ENCODE measurements around the gene SEMA3B. TPM values are rescaled to one million over a fixed set of nuclear protein-coding genes. Genes with fewer than 3 reads are reported as not detected.

The SEMA3B gene
- total and polyA plus RNA-seq, 9 of the 15 experiments (the other 6 are each of a cell fraction or from before 2014, with no cell fraction given), result 0.03 to 1.8 (median 0.55) TPM; not detected in 1

- TF ChIP-seq PTTG1 (tag; IDR thresholded peaks at IDR 0.05; ENCODE audit: low read depth) (0 out of 2 replicates have a peak, but pooled peaks have one; percentile 23), ZNF184 (CRISPR knock-in tag; IDR thresholded peaks at IDR 0.05) (no peak), CREBBP (IDR thresholded peaks at IDR 0.05; ENCODE audit: low read depth, low read length) (no peak), E2F1 (CRISPR knock-in tag; IDR thresholded peaks at IDR 0.05) (peak; percentile 51; the same call in 1 of the 2 replicates), ZNF263 (CRISPR knock-in tag; IDR thresholded peaks at IDR 0.05; ENCODE audit: borderline replicate concordance) (peak; percentile 56; the same call in 1 of the 2 replicates), SP1 (CRISPR knock-in tag; IDR thresholded peaks at IDR 0.05) (peak; percentile 97), POU5F1 (IDR thresholded peaks at IDR 0.05; ENCODE audit: borderline replicate concordance, low read depth, low read length, partially characterized antibody) (peak; percentile 74), CHD2 (IDR thresholded peaks at IDR 0.05; ENCODE audit: low read depth, low read length) (peak; percentile 64), ZNF134 (CRISPR knock-in tag; conservative IDR thresholded peaks at IDR 0.05) (peak; percentile 79), SRF (CRISPR knock-in tag; IDR thresholded peaks at IDR 0.05) (no peak), ZBTB2 (IDR thresholded peaks at IDR 0.05) (peak; percentile 25; the same call in 1 of the 2 replicates), MEF2D (tag; conservative IDR thresholded peaks at IDR 0.05; ENCODE audit: low read depth) (peak; percentile 56; the same call in 1 of the 2 replicates), KDM4B (IDR thresholded peaks at IDR 0.05; ENCODE audit: borderline replicate concordance in 2 of 2, low read depth in 1 of 2) (0 out of 4 replicates have a peak, but pooled peaks of 1 of the 2 experiments have one; percentile 54), ZBTB7A (IDR thresholded peaks at IDR 0.05; ENCODE audit: borderline replicate concordance, control insufficient read depth, low read depth, low read length) (peak; percentile 77; the same call in 1 of the 2 replicates), TAF7 (tag; IDR thresholded peaks at IDR 0.05) (no peak), YY1 (IDR thresholded peaks at IDR 0.05; ENCODE audit: borderline replicate concordance in 1 of 3, control insufficient read depth in 1 of 3, extremely low read depth in 1 of 3, insufficient read depth in 3 of 3, insufficient read length in 1 of 3, insufficient replicate concordance in 2 of 3, low read depth in 1 of 3, low read length in 2 of 3) (peak; percentile 52 to 92 (median 87)), DMBX1 (CRISPR knock-in tag; IDR thresholded peaks at IDR 0.05; ENCODE audit: borderline replicate concordance) (peak; percentile 94), ID3 (CRISPR knock-in tag; IDR thresholded peaks at IDR 0.05) (no peak), ID3 (tag; IDR thresholded peaks at IDR 0.05) (peak; percentile 91), TEAD2 (tag; IDR thresholded peaks at IDR 0.05) (peak; percentile 52; the same call in 1 of the 2 replicates), ZNF444 (CRISPR knock-in tag; IDR thresholded peaks at IDR 0.05) (no peak), RNF2 (IDR thresholded peaks at IDR 0.05) (peak; percentile 91), KLF13 (tag; IDR thresholded peaks at IDR 0.05; ENCODE audit: borderline replicate concordance, low read depth) (peak; percentile 89)
Measured at GRCh38 chr3:50292159-50293078, 23.5 kb downstream of the SEMA3B start, which contains the start of gene IFRD2 (continued).
